ENCODE results near the gene HDHD2. TPM values are rescaled to one million over a fixed set of nuclear protein-coding genes. Genes with fewer than 3 reads are reported as not detected.

Gene HDHD2
- total and polyA plus RNA-seq, 2 of the 13 experiments (the other 11 are each of a cell fraction or from before 2014, with no cell fraction given), result 10.2 to 34.7 TPM

- TF ChIP-seq ZGPAT (CRISPR knock-in tag; IDR thresholded peaks at IDR 0.05), result peak; percentile 54; the same call in 1 of the 2 replicates
- no peak for TF ChIP-seq FIP1L1 (IDR thresholded peaks at IDR 0.05; ENCODE audit: borderline replicate concordance, insufficient read depth, low read depth, low read length)
- TF ChIP-seq FOXO1 (CRISPR knock-in tag; IDR thresholded peaks at IDR 0.05), result peak; percentile 83
- no peak for TF ChIP-seq ZFP36L1 (CRISPR knock-in tag; IDR thresholded peaks at IDR 0.05)
- peak; percentile 35; the same call in 1 of the 2 replicates for TF ChIP-seq THRA (CRISPR knock-in tag; IDR thresholded peaks at IDR 0.05; ENCODE audit: borderline replicate concordance)
- TF ChIP-seq HNF4G (IDR thresholded peaks at IDR 0.05; ENCODE audit: borderline replicate concordance, low read depth, low read length), result peak; percentile 66
- TF ChIP-seq HNF4G (CRISPR knock-in tag; IDR thresholded peaks at IDR 0.05; ENCODE audit: borderline replicate concordance, low read depth), result no peak
- peak; percentile 96 for TF ChIP-seq ARID5B (CRISPR knock-in tag; IDR thresholded peaks at IDR 0.05)
- peak; percentile 60; the same call in 1 of the 2 replicates for TF ChIP-seq HDAC2 (CRISPR knock-in tag; IDR thresholded peaks at IDR 0.05)
- TF ChIP-seq NR2F2 (IDR thresholded peaks at IDR 0.05; ENCODE audit: borderline replicate concordance, low read depth), result peak; percentile 78
- TF ChIP-seq ZNF343 (CRISPR knock-in tag; IDR thresholded peaks at IDR 0.05), result no peak
- TF ChIP-seq, protein P1, sequence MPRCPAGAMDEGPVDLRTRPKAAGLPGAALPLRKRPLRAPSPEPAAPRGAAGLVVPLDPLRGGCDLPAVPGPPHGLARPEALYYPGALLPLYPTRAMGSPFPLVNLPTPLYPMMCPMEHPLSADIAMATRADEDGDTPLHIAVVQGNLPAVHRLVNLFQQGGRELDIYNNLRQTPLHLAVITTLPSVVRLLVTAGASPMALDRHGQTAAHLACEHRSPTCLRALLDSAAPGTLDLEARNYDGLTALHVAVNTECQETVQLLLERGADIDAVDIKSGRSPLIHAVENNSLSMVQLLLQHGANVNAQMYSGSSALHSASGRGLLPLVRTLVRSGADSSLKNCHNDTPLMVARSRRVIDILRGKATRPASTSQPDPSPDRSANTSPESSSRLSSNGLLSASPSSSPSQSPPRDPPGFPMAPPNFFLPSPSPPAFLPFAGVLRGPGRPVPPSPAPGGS (CRISPR knock-in tag; IDR thresholded peaks at IDR 0.05), result no peak
- TF ChIP-seq TBX2 (CRISPR knock-in tag; IDR thresholded peaks at IDR 0.05; ENCODE audit: borderline replicate concordance), result peak; percentile 57; the same call in 1 of the 2 replicates
- TF ChIP-seq SOX6 (IDR thresholded peaks at IDR 0.05), result no peak
- peak; percentile 97 for TF ChIP-seq SOX6 (CRISPR knock-in tag; IDR thresholded peaks at IDR 0.05)
- TF ChIP-seq PRDM10 (CRISPR knock-in tag; IDR thresholded peaks at IDR 0.05; ENCODE audit: low read depth), result 0 out of 2 replicates have a peak, but pooled peaks have one; percentile 46
Measured at GRCh38 chr18:47095810-47096209, 54.5 kb downstream of the HDHD2 start (continued).
